HL-60 (cell line): ENCODE data around the gene VTI1A.

ENCODE experiments used
- DNase-seq, 2 experiments: peaks; one replicate each; pipeline ENCODE4 v3.0.0-alpha.2; 2010 to 2020; ENCODE audit warnings: low read depth in 1 of 2, low spot score in 1 of 2
- H3K27ac ChIP-seq: fragments of 250-450 bp; sonication (Bioruptor Pico); replicated peaks from 2 replicates; pipeline ENCODE4 v1.5.1; 2020; ENCODE audit warnings: mild to moderate bottlenecking, moderate library complexity
- H3K27me3 ChIP-seq: fragments of 250-450 bp; sonication (Bioruptor Pico); 2 replicates; pipeline ENCODE4 v1.5.1; 2021; ENCODE audit warnings: mild to moderate bottlenecking, moderate library complexity; ENCODE audit not compliant: insufficient read depth, poor library complexity, severe bottlenecking
- H3K4me3 ChIP-seq: replicated peaks from 2 replicates; pipeline ENCODE4 v1.5.1; 2011; ENCODE audit warnings: mild to moderate bottlenecking, control low read depth, low read length; ENCODE audit not compliant: insufficient read depth
- GABPA ChIP-seq: IDR thresholded peaks from 2 replicates; pipeline ENCODE4 v1.6.1; 2012; ENCODE audit warnings: low read depth
- POLR2AphosphoS5 ChIP-seq: IDR thresholded peaks from 2 replicates; pipeline ENCODE4 v1.6.1; 2012; ENCODE audit warnings: low read depth
- SPI1 ChIP-seq: IDR thresholded peaks from 2 replicates; pipeline ENCODE4 v1.6.1; 2012; ENCODE audit warnings: low read depth, mild to moderate bottlenecking, borderline replicate concordance
- TF ChIP-seq, protein P1 (sequence below): IDR thresholded peaks from one replicate; pipeline ENCODE4 v1.5.1; 2011; ENCODE audit warnings: low read length, control low read depth, inconsistent platforms; ENCODE audit not compliant: insufficient read depth
- TF ChIP-seq, protein P2 (sequence below): IDR thresholded peaks from 2 replicates; pipeline ENCODE4 v1.6.1; 2012; ENCODE audit warnings: low read depth; ENCODE audit not compliant: insufficient replicate concordance

Gene VTI1A

DNA sequence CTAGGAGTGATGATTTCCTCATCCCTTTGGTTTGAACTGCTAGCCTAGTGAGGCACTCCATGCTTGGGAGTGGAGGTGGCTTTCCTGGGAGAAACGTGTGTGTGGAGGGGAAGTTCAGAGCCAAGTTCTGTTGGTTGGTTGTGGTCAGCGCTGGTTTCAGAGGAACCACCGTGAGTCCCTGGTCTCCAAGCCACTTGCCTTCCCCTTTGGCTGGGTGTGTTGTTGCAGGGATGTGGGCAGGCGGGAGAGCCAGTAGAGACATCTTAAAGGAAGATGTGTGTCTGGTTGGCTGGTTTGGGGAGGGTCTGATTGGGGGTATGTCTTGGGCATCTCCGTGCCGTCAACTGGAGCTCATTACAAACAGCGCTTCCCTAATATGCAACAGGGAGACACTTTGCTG lies 372.2 kb downstream of the VTI1A start:
- TF ChIP-seq GABPA, result no peak
- TF ChIP-seq, protein P1, sequence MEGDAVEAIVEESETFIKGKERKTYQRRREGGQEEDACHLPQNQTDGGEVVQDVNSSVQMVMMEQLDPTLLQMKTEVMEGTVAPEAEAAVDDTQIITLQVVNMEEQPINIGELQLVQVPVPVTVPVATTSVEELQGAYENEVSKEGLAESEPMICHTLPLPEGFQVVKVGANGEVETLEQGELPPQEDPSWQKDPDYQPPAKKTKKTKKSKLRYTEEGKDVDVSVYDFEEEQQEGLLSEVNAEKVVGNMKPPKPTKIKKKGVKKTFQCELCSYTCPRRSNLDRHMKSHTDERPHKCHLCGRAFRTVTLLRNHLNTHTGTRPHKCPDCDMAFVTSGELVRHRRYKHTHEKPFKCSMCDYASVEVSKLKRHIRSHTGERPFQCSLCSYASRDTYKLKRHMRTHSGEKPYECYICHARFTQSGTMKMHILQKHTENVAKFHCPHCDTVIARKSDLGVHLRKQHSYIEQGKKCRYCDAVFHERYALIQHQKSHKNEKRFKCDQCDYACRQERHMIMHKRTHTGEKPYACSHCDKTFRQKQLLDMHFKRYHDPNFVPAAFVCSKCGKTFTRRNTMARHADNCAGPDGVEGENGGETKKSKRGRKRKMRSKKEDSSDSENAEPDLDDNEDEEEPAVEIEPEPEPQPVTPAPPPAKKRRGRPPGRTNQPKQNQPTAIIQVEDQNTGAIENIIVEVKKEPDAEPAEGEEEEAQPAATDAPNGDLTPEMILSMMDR, result no peak
- TF ChIP-seq, protein P2, sequence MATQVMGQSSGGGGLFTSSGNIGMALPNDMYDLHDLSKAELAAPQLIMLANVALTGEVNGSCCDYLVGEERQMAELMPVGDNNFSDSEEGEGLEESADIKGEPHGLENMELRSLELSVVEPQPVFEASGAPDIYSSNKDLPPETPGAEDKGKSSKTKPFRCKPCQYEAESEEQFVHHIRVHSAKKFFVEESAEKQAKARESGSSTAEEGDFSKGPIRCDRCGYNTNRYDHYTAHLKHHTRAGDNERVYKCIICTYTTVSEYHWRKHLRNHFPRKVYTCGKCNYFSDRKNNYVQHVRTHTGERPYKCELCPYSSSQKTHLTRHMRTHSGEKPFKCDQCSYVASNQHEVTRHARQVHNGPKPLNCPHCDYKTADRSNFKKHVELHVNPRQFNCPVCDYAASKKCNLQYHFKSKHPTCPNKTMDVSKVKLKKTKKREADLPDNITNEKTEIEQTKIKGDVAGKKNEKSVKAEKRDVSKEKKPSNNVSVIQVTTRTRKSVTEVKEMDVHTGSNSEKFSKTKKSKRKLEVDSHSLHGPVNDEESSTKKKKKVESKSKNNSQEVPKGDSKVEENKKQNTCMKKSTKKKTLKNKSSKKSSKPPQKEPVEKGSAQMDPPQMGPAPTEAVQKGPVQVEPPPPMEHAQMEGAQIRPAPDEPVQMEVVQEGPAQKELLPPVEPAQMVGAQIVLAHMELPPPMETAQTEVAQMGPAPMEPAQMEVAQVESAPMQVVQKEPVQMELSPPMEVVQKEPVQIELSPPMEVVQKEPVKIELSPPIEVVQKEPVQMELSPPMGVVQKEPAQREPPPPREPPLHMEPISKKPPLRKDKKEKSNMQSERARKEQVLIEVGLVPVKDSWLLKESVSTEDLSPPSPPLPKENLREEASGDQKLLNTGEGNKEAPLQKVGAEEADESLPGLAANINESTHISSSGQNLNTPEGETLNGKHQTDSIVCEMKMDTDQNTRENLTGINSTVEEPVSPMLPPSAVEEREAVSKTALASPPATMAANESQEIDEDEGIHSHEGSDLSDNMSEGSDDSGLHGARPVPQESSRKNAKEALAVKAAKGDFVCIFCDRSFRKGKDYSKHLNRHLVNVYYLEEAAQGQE, result no peak
- no peak for TF ChIP-seq POLR2AphosphoS5
- no peak for TF ChIP-seq SPI1
- Histone ChIP-seq H3K27me3 (no peaks in the 10 kb centered on the region), H3K27ac (no peak overlapping the region), H3K4me3 (no peak overlapping the region)
- DNase-seq, result peak in 1 of 2 experiments; percentile 12

DNA sequence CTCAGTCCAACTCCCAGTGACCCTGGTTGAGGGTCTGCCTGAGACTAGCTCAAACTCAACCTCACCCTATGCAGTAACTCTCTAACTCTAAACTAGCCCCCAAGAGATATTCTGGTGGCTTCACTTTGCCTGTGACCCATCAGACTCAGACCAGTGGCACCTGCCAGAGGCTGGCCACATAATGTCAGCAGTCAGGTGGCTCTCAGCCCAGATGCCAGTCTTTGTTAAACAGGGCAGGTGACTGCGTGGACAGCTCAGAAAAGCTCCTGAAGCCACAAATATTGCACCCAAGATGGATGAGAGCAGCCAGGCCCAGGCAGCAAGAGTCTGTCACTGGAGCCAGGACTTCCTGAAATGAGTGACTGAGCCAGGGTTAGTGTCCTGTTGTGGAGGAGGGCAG lies 373.3 kb downstream of the VTI1A start:
- Histone ChIP-seq H3K4me3 (no peak overlapping the region), H3K27ac (no peak overlapping the region), H3K27me3 (no peaks in the 10 kb centered on the region)
- TF ChIP-seq, protein P2, result no peak
- no peak for TF ChIP-seq GABPA
- no peak for DNase-seq

- TF ChIP-seq, protein P1, result no peak
- TF ChIP-seq, protein P2, result no peak
- no peak for TF ChIP-seq POLR2AphosphoS5
- TF ChIP-seq SPI1, result no peak
- no peak for TF ChIP-seq GABPA
- Histone ChIP-seq H3K4me3 (no peak overlapping the region), H3K27me3 (no peaks in the 10 kb centered on the region), H3K27ac (no peak overlapping the region)
- no peak for DNase-seq
These were observed 374.0 kb downstream of the VTI1A start for GRCh38 chr10:112821038-112821437.

- Histone ChIP-seq H3K27ac (no peak overlapping the region), H3K27me3 (no peaks in the 10 kb centered on the region), H3K4me3 (no peak overlapping the region)
- no peak for DNase-seq
- TF ChIP-seq GABPA, result no peak
These were observed 374.6 kb downstream of the VTI1A start for GRCh38 chr10:112821663-112822062.
